HCT116 (cell line): ENCODE measurements around the gene GPHA2. TPM values are rescaled to one million over a fixed set of nuclear protein-coding genes. Genes with fewer than 3 reads are reported as not detected.

Source experiments
- ATAC-seq: fragments of 200-7000 bp; cut with Tn5 transposase; 2 replicates; pipeline ENCODE4 v1.9.1; 2020; ENCODE audit warnings: mild to moderate bottlenecking, moderate library complexity
- BruUV-seq: library from RNA; stranded (reverse); fragments of 400-500 nt; replicated peaks from 2 replicates; lab custom pipeline; 2021; lab: Mats Ljungman, UMichigan
- CTCF ChIA-PET: fragments of 300-600 bp; sonication (Branson Sonifier 250); formaldehyde crosslinking; loops from one replicate; lab custom pipeline; 2021; ENCODE audit warnings: antibody characterized with exemption; lab: Charles Lee
- POLR2A ChIA-PET: fragments of 300-600, 350-600 bp; sonication (Branson Sonifier 250); formaldehyde crosslinking; loops from one replicate; lab custom pipeline; 2021; ENCODE audit warnings: antibody characterized with exemption; lab: Charles Lee
- RAD21 ChIA-PET, 2 experiments: fragments of 300-600 bp; sonication (Branson Sonifier 250); formaldehyde crosslinking; loops; one replicate each; lab custom pipeline; 2023; ENCODE audit warnings: low total read pairs in 2 of 2; ENCODE audit not compliant: uncharacterized antibody in 2 of 2, unreplicated experiment in 2 of 2, low non-redundant PET in 1 of 2; lab: Charles Lee
- DNase-seq: peaks from one replicate; pipeline ENCODE4 v3.0.0-alpha.2; 2010; ENCODE audit warnings: low read depth, low spot score
- H2AFZ ChIP-seq: fragments of 200-600 bp; shearing (Covaris generic), sonication (generic); 2 replicates; pipeline ENCODE4 v1.6.1; 2017; ENCODE audit warnings: low read depth, mixed run types, mixed read lengths, antibody characterized with exemption, low read length; ENCODE audit not compliant: poor library complexity, severe bottlenecking
- H3K27ac ChIP-seq: 2 replicates; pipeline ENCODE4 v1.5.1; 2012; ENCODE audit warnings: low read depth, low read length
- H3K27me3 ChIP-seq: fragments of 200-600 bp; sonication (generic); 2 replicates; pipeline ENCODE4 v1.6.1; 2016; ENCODE audit warnings: mixed run types, low read length, mixed read lengths; ENCODE audit not compliant: insufficient read depth
- H3K36me3 ChIP-seq, 2 experiments: fragments of 200-500 bp in 1 of 2; fragments of 200-600 bp in 1 of 2; sonication (Bioruptor generic) in 1 of 2; sonication (generic) in 1 of 2; 2 replicates each; pipeline versions ENCODE4 v1.5.1 to v1.6.1; 2014 to 2016; ENCODE audit warnings: low read length in 2 of 2, inconsistent platforms in 1 of 2, mixed read lengths in 1 of 2, mixed run types in 1 of 2; ENCODE audit not compliant: insufficient read depth in 2 of 2, control insufficient read depth in 1 of 2
- H3K4me1 ChIP-seq, 2 experiments: fragments of 200-600 bp in 1 of 2; sonication (generic) in 1 of 2; 2 replicates each; pipeline versions ENCODE4 v1.5.1 to v1.6.1; 2012 to 2017; ENCODE audit warnings: low read length in 2 of 2, inconsistent platforms in 1 of 2, mild to moderate bottlenecking in 1 of 2, mixed read lengths in 1 of 2, mixed run types in 1 of 2, moderate library complexity in 1 of 2; ENCODE audit not compliant: insufficient read depth in 2 of 2, control insufficient read depth in 1 of 2
- H3K4me2 ChIP-seq: fragments of 200-600 bp; sonication (generic); 2 replicates; pipeline ENCODE4 v1.6.1; 2017; ENCODE audit warnings: mixed run types, low read length, mixed read lengths
- H3K4me3 ChIP-seq, 2 experiments: fragments of 200-600 bp in 1 of 2; sonication (generic) in 1 of 2; replicated peaks in 1 of 2; 2 replicates each; pipeline ENCODE4 v1.5.1; 2011 to 2016; ENCODE audit warnings: low read length in 2 of 2, control low read depth in 1 of 2, low read depth in 1 of 2, mild to moderate bottlenecking in 1 of 2, mixed read lengths in 1 of 2, mixed run types in 1 of 2
- H3K79me2 ChIP-seq: fragments of 200-600 bp; sonication (generic); 2 replicates; pipeline ENCODE4 v1.6.1; 2017; ENCODE audit warnings: mild to moderate bottlenecking, mixed run types, low read length, moderate library complexity, mixed read lengths; ENCODE audit not compliant: insufficient read depth
- H3K9ac ChIP-seq: fragments of 200-600 bp; sonication (generic); 2 replicates; pipeline ENCODE4 v1.6.1; 2016; ENCODE audit warnings: low read length, mixed read lengths
- H3K9me2 ChIP-seq: fragments of 200-600 bp; sonication (generic), shearing (Covaris generic); 2 replicates; pipeline ENCODE4 v1.6.1; 2017; ENCODE audit warnings: mixed run types, mild to moderate bottlenecking, moderate library complexity; ENCODE audit not compliant: insufficient read depth
- H3K9me3 ChIP-seq, 2 experiments: fragments of 200-500 bp in 1 of 2; fragments of 200-600 bp in 1 of 2; sonication (Bioruptor generic) in 1 of 2; sonication (generic) in 1 of 2; 2 replicates each; pipeline ENCODE4 v1.6.1; 2014 to 2017; ENCODE audit warnings: low read length in 2 of 2, mixed read lengths in 2 of 2, inconsistent platforms in 1 of 2, low read depth in 1 of 2, mild to moderate bottlenecking in 1 of 2, mixed run types in 1 of 2, moderate library complexity in 1 of 2; ENCODE audit not compliant: control insufficient read depth in 1 of 2, insufficient read depth in 1 of 2
- H4K20me1 ChIP-seq: fragments of 200-600 bp; sonication (generic), shearing (Covaris generic); 2 replicates; pipeline ENCODE4 v1.6.1; 2017; ENCODE audit warnings: mixed run types, mild to moderate bottlenecking, moderate library complexity; ENCODE audit not compliant: insufficient read depth
- ATF3 ChIP-seq: IDR thresholded peaks from 2 replicates; pipeline ENCODE4 v1.6.1; 2012
- CEBPB ChIP-seq: IDR thresholded peaks from 2 replicates; pipeline ENCODE4 v1.6.1; 2012; ENCODE audit warnings: low read depth
- EZH2 ChIP-seq: fragments of 200-600 bp; sonication (generic); IDR thresholded peaks from 2 replicates; pipeline ENCODE4 v1.6.1; 2017; ENCODE audit warnings: antibody characterized with exemption, mixed run types
- EZH2phosphoT487 ChIP-seq: fragments of 200-600 bp; IDR thresholded peaks from 2 replicates; pipeline ENCODE4 v1.6.1; 2018; ENCODE audit warnings: antibody characterized with exemption, borderline replicate concordance
- MAX ChIP-seq: IDR thresholded peaks from 2 replicates; pipeline ENCODE4 v1.6.1; 2012
- POLR2A ChIP-seq: IDR thresholded peaks from 2 replicates; pipeline ENCODE4 v1.7.0; 2011; ENCODE audit warnings: borderline replicate concordance; ENCODE audit not compliant: insufficient read depth, insufficient read length; ENCODE audit errors: extremely low read depth
- POLR2AphosphoS5 ChIP-seq: IDR thresholded peaks from 2 replicates; pipeline ENCODE4 v1.6.1; 2011; ENCODE audit warnings: mild to moderate bottlenecking, low read depth, low read length, moderate library complexity
- SP1 ChIP-seq: IDR thresholded peaks from 2 replicates; pipeline ENCODE4 v1.6.1; 2012; ENCODE audit warnings: low read depth
- SRF ChIP-seq: IDR thresholded peaks from 2 replicates; pipeline ENCODE4 v1.6.1; 2012; ENCODE audit warnings: low read depth
- YY1 ChIP-seq: IDR thresholded peaks from 2 replicates; pipeline ENCODE4 v1.6.1; 2011; ENCODE audit warnings: low read length, low read depth, moderate library complexity, mild to moderate bottlenecking; ENCODE audit not compliant: insufficient replicate concordance; ENCODE audit errors: extremely low read depth
- ZNF274 ChIP-seq: fragments of 200-500 bp; sonication (Bioruptor generic); IDR thresholded peaks from 2 replicates; pipeline ENCODE4 v1.6.1; 2014; ENCODE audit warnings: mild to moderate bottlenecking, low read depth, low read length, inconsistent platforms
- intact Hi-C: fragments of 100-400 bp; cut with micrococcal nuclease; formaldehyde crosslinking; loops from 2 replicates; pipeline ENCODE4 v1.10.0; 2022
- total RNA-seq: library from RNA; stranded (reverse); gene quantifications from one replicate; pipeline ENCODE4 v1.2.1, GENCODE V29; 2021; ENCODE audit not compliant: unreplicated experiment
- TF ChIP-seq, protein P1 (sequence below): IDR thresholded peaks from 2 replicates; pipeline ENCODE4 v1.6.1; 2012; ENCODE audit warnings: low read depth

GPHA2 gene
- total RNA-seq, 1 experiment from 2014 or later, result not detected

DNA sequence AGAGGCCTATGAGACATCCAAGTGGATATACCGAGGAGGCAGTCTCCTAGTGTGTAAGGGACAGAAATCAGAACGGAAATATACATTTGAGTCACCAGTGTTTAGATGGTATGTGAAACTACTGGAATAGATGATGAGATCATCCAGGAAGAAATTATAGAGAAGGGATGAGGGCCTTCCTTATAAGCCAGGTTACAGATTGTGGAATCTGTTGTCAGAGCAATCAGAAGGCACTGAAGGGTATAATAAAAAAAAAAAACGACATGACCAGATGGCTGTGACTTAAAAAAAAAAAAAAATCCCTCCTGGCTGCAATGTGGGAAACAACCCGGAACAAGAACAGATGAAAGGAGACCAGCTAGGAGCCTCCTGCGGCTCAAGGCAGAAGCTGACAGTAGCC is 33.5 kb upstream of the GPHA2 start (continued):
- TF ChIP-seq, protein P1, sequence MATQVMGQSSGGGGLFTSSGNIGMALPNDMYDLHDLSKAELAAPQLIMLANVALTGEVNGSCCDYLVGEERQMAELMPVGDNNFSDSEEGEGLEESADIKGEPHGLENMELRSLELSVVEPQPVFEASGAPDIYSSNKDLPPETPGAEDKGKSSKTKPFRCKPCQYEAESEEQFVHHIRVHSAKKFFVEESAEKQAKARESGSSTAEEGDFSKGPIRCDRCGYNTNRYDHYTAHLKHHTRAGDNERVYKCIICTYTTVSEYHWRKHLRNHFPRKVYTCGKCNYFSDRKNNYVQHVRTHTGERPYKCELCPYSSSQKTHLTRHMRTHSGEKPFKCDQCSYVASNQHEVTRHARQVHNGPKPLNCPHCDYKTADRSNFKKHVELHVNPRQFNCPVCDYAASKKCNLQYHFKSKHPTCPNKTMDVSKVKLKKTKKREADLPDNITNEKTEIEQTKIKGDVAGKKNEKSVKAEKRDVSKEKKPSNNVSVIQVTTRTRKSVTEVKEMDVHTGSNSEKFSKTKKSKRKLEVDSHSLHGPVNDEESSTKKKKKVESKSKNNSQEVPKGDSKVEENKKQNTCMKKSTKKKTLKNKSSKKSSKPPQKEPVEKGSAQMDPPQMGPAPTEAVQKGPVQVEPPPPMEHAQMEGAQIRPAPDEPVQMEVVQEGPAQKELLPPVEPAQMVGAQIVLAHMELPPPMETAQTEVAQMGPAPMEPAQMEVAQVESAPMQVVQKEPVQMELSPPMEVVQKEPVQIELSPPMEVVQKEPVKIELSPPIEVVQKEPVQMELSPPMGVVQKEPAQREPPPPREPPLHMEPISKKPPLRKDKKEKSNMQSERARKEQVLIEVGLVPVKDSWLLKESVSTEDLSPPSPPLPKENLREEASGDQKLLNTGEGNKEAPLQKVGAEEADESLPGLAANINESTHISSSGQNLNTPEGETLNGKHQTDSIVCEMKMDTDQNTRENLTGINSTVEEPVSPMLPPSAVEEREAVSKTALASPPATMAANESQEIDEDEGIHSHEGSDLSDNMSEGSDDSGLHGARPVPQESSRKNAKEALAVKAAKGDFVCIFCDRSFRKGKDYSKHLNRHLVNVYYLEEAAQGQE, result no peak
- TF ChIP-seq POLR2A (no peak), MAX (no peak), SRF (no peak), SP1 (no peak), YY1 (no peak), POLR2AphosphoS5 (no peak), CEBPB (no peak)

GRCh38 chr11:64967375-64967774 is 31.7 kb upstream of the GPHA2 start:
- Histone ChIP-seq H3K4me3 (no peak overlapping the region), H3K9me2 (no peaks in the 10 kb centered on the region), H3K79me2 (no peaks in the 10 kb centered on the region), H3K9ac (no peak overlapping the region), H2AFZ (no peak overlapping the region), H4K20me1 (no peaks in the 10 kb centered on the region), H3K36me3 (no peaks in the 10 kb centered on the region), H3K4me1 (peaks cover 0 to 3% of the 10 kb centered on the region in 2 experiments; a peak in 1 of 4 replicates), H3K9me3 (no peaks in the 10 kb centered on the region), H3K27ac (no peak overlapping the region), H3K4me2 (no peak overlapping the region), H3K27me3 (no peaks in the 10 kb centered on the region)
- ChIA-PET POLR2A (no interaction called here), CTCF (no interaction called here), RAD21 (no interaction called here)
- no peak for ATAC-seq
- TF ChIP-seq EZH2 (no peak), CEBPB (no peak), POLR2A (no peak), ZNF274 (no peak), EZH2phosphoT487 (no peak), POLR2AphosphoS5 (no peak), ATF3 (no peak), SRF (no peak)
- intact Hi-C loops, result no loop called here
- no TSS peak for BruUV-seq
- no peak for DNase-seq
